ENCODE data around the gene DHX36.

DNA sequence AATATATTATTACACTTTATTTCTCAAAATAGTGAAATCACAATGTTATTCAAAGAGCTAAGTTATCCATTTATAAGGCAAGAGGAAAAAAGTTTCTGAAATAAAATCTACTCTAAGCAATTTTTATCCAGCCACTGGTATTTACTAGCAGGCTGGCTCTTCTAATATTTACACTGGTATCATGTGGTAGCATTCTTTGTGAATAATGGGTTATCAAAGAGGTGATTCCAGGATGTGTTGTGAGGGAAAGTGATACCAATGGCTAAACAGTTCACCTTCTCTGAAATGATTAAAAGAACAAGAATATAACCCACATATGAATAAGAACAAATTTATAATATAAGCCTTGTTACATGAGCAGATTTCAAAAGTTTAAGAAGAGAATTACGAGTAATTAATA lies 44.1 kb downstream of the DHX36 start:
- TF ChIP-seq POLR2A (IDR thresholded peaks at IDR 0.05; ENCODE audit: low read depth, low read length) (no peak), BHLHE40 (IDR thresholded peaks at IDR 0.05; ENCODE audit: low read depth, low read length) (no peak), CEBPB (IDR thresholded peaks at IDR 0.05; ENCODE audit: low read depth, low read length) (no peak), MAFK (IDR thresholded peaks at IDR 0.05; ENCODE audit: low read depth, low read length) (no peak), MXI1 (IDR thresholded peaks at IDR 0.05; ENCODE audit: borderline replicate concordance, low read depth, low read length) (no peak), RFX5 (IDR thresholded peaks at IDR 0.05; ENCODE audit: low read depth, low read length) (no peak), RCOR1 (IDR thresholded peaks at IDR 0.05; ENCODE audit: insufficient replicate concordance, low read length) (no peak), FOS (IDR thresholded peaks at IDR 0.05; ENCODE audit: low read depth, low read length) (no peak), CHD1 (IDR thresholded peaks at IDR 0.05; ENCODE audit: low read depth, low read length) (no peak), MAZ (IDR thresholded peaks at IDR 0.05; ENCODE audit: borderline replicate concordance, low read depth, low read length) (no peak)
- TF ChIP-seq, protein P1, sequence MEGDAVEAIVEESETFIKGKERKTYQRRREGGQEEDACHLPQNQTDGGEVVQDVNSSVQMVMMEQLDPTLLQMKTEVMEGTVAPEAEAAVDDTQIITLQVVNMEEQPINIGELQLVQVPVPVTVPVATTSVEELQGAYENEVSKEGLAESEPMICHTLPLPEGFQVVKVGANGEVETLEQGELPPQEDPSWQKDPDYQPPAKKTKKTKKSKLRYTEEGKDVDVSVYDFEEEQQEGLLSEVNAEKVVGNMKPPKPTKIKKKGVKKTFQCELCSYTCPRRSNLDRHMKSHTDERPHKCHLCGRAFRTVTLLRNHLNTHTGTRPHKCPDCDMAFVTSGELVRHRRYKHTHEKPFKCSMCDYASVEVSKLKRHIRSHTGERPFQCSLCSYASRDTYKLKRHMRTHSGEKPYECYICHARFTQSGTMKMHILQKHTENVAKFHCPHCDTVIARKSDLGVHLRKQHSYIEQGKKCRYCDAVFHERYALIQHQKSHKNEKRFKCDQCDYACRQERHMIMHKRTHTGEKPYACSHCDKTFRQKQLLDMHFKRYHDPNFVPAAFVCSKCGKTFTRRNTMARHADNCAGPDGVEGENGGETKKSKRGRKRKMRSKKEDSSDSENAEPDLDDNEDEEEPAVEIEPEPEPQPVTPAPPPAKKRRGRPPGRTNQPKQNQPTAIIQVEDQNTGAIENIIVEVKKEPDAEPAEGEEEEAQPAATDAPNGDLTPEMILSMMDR (conservative IDR thresholded peaks at IDR 0.05; ENCODE audit: low read depth, low read length): no peak
- TF ChIP-seq, protein P2, sequence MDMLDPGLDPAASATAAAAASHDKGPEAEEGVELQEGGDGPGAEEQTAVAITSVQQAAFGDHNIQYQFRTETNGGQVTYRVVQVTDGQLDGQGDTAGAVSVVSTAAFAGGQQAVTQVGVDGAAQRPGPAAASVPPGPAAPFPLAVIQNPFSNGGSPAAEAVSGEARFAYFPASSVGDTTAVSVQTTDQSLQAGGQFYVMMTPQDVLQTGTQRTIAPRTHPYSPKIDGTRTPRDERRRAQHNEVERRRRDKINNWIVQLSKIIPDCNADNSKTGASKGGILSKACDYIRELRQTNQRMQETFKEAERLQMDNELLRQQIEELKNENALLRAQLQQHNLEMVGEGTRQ (IDR thresholded peaks at IDR 0.05; ENCODE audit: low read depth, low read length): no peak

Measured in IMR-90 (cell line).